HG03565 (cell line): Measurements from ENCODE around the gene HIRA.
"Not testable (repeated sequence)": the region's sequence is repeated elsewhere in the genome, so short reads cannot be mapped to it uniquely, and the experiment has no call there.

ENCODE experiments used
- ATAC-seq: cut with Tn5 transposase; IDR thresholded peaks from one replicate; pipeline ENCODE4 v1.9.1; 2021; ENCODE audit warnings: mild to moderate bottlenecking, moderate library complexity; ENCODE audit not compliant: unreplicated experiment

HIRA gene

DNA sequence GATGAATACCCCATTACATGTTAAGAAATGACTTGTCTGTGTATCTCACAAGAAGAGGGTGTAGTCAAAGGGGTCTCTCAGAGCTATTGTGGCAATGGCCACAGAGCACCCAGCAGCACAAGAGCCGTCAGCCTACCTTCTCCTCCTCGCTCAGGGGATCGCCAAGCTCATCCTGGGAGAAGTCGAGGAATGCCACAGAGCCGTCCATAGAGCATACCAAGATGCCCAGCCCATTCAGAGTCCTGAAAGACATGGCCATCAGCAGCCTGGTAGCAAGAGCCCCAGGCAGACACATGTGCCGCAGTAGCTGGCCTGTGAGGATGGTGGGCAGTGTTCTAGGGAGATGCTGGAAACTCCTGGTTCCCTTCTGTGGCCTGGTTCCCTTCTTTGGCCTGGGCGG lies 44.0 kb downstream of the HIRA start:
- ATAC-seq = no peak

DNA sequence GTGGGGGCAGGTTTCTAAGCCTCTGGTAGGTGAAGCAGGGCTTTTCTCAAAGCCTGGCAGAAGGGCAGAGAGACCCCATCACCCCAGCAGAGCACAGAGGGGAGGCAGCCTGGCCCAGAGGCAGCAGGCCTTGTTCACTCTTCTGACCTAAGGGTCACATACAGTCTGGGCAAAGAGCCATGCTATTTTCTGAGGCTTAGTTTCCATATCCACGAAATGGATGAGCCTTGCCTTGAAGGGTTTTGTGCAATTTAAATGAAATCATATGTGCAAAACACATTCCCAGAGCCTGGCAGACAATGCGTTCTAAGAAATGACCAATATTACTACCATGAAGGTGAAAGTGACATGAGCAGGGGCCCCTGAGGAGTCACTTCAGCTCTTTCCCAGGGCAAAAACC lies 44.5 kb downstream of the HIRA start:
- ATAC-seq = no peak

DNA sequence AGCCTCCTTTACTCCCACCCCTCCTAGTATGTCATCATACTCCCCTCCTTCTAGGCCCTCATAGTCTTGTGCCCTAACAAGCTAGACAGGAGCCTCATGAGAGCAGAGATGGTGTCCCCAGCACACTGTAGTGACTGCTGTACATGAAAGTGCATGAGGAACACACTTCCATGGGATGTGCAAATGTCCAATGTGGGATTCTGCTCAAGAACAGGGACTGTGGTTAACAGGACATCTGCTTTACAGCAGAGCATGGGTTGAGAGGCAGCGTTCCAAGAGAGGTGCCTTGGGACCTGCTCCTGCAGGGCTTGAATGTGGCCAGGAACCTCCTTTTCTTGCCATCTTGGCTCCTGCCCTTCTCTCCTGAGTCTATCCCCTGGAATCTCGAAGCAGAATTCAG lies 45.3 kb downstream of the HIRA start:
- ATAC-seq = no peak

DNA sequence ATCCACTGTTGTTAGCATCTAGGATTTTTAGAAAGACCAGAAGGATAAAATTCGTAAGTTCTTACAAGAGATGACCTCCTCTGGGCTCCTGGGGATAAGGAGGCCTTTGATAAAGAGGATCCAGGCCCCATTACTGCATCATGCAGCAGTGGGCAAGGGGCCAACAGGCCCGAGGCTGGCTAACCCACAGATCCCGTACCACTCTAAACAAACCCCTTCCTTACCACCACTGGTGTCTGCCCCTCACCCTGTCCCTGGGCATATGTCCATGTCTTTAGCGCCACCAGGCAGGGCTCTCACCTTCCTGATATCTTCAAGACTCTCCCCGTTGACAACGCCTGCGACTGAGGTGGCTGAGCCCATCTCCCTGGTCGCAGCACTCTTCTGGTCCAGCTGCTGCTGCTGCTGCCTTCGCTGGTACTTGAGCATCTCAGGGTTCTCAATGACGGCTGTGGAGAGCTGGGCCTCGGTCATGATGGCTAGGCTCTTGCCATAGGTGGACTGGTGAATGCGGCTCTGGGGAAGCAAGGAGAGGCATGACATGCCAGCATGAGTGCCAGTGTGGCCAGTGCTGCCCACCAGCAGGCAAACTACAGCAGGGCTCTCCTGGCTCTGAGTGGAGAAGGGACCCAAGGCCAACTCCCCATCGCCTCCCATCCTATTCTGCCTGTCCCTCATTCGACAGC lies 46.2 kb downstream of the HIRA start:
- ATAC-seq = no peak

DNA sequence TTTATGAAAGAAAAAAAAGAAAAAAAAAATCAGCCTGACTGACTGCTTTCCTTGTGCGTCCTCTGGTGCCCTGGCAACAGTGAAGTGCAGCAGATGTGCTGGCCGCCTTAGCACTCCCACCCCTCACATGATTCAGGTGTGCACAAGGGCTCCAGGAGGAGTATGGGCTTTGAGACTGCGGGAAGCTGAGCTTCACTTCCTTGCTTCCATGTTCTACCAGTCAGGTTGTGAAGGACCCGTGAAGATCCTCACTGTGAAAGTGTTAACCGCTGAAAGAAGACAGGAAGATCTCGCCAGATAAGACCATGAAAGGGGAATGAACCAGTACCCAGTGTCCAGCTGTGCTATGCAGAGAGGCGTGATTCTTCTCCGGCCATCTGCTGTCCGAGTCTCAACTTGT lies 48.2 kb downstream of the HIRA start:
- no peak for ATAC-seq

DNA sequence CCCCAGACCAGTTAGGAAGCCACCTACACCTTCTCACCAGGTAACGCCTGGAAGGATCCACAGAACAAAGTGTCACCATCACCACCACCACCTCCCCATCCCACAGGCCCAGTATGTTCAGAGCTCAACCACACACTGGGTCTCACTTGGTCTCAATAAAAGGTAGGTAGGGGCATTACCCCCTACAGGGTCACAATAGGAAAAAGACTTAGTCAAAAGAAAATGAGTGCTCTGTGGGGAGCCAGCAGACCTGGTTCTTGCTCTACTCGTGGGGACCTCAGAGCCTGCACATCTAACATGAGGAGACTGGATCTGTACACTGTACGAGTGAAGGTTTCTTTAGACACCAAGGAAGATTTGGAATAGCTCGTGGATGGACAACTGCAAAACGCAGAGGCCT lies 49.3 kb downstream of the HIRA start:
- ATAC-seq = no peak

DNA sequence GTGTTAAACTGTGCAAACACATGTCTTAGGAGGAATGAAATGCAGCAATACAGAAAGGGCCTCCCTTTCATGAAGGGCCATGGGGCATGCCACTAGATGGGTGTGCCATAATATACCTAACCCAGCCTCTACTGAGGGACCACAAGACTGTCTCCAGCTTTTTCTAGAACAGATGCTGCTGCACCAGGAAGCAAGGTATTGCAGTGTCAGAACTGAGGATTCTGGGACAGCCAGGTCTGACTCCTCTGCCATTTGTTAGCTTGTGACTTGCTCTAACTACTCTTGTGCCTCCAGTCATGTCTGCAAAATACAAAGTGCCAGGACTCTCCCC lies 53.2 kb downstream of the HIRA start:
- ATAC-seq = no peak

DNA sequence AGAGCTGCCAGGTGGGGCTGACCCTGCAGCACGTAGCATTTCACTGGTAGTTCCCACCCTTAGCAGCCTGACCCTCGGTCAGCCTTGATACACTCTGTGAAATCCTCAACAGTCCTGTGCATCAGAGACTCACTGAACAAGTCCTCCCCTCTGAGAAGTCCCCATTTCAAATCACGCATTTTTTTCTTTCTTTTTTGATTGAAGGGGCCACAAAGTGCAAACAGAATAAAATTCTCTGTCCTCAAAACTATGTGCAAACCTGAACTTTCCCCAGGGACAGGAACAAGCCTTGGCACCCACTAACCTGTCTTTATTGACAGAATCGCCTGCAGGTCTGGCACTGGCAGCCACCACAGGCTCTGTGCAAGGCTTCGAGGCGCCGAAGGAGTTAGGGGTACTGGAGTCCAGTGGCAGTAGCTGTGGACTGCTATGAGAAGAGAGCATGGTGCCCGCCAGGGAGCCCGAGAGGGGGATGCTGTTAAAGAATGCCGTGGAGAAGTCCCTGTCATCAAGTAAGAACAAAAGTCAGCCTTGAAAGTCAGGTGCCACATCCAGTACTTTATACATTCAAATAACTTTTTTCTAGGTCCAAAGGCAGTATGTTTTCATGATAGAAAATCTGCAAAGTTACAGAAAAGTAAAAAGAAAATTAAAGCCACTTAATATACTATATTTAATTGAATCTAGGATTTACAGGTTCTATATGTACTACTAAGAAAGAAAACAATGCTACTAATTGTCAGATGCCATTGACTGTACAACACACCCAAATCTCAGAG lies 53.8 kb downstream of the HIRA start:
- no peak for ATAC-seq

DNA sequence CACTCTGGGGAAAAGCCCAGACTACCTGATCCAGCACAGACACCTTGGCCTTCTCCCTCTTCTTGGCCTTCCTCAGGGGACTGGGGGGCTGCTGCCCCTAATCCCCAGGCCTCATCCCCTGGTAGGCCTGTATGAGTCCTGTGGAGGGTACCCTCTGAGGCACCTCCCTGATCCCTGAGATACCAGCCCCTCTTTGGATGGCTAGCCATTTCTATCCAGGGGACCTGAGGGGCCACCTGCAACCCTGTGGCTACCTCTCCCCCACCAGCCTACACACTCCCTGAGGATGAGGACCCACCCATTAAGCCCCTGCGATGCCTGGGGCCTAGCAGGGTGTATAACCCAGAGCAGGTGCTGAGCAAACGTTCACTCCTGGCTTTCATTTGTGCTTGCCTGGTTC lies 54.6 kb downstream of the HIRA start:
- ATAC-seq = no peak

DNA sequence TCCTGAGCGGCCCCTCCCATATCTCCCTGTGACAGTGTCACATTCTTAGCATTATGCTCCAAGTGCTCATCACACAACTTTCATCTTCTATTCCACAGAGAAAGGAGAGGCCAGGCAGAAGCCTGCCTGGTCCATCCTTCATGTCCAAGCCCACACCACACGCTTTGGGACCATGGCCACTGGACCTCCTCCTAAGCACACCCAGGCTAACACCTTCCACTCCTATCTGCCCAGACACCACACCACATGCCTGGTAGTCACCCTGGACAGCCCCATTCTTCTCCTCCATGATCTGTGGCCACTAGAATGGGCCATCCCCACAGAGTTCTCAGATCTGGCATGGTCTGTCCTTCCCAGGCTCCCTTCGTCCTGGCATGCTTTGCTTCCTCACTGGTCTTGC lies 55.3 kb downstream of the HIRA start:
- no peak for ATAC-seq

DNA sequence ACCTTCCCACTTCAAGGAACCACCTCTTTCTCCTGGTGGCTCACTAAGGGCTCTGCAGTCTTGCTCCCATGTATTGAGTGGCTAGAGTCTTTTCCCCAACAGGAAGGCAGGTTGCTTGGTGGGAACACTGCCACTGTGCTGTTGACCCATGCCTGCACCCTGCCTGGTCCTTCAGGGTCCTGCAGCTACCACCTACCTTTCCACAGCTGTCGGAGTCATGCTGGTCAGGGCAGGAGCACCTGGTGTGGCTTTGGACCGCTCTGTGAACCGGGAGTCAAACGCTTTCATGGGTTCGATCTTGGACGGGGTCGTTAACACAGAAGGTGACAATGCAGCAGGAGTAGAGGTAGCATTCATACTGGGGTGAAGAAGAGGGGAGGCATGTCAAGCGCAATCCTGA lies 56.1 kb downstream of the HIRA start:
- ATAC-seq = no peak

DNA sequence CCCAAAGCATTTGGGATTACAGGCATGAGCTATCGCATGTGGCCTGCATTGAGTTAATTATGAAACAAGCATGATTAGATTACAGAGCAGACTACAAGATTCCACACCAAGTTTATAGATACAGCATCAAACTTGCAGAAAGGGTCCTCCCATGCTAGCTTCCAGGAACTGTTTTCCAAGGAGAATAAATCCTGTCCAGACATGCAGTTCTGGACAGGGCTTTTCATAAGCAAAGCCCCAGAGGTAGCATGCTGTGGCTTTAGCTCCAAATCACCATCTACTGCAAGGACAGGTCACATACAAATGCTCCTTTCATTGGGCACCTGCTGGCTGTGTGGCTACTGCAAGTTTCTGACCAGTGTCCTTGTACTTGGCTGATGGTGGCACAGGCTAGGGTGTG lies 57.1 kb downstream of the HIRA start:
- no peak for ATAC-seq

DNA sequence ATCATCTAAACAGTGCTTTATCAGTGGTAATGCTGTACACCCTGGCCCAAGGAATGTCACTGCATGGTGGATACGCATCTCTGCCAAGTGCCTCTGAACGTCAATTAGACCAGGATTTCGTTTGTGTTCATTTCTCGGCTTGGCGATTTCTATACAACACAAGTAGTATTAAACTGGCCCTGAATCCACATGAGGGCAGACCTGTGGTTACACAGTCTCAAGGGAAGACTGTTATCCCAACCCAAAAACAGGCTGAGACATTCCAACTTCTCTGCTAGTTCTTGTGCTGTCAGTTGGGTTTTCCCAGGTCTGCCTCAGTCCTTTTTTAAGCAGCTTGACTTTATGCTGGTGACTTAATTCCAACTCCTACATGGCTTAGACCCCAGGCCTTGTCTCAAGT lies 58.1 kb downstream of the HIRA start:
- ATAC-seq = no peak

DNA sequence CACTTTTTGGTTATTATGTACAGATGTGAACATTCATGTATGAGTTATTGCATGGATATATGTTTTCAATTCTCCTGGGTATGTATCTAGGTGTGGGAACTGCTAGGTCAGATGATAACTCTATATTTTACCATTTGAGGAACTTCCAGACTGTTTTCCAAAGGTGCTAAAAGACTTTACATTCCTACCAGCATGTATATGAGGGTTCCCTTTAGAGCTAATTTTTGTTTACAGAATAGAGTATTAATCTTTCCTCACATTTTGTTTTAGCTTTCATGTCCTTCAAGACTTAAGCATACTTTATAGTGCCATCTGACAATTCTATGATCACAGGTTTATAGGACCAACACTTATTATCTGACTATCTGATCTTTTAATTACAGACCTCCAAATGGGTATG lies 59.6 kb downstream of the HIRA start:
- ATAC-seq = no peak

DNA sequence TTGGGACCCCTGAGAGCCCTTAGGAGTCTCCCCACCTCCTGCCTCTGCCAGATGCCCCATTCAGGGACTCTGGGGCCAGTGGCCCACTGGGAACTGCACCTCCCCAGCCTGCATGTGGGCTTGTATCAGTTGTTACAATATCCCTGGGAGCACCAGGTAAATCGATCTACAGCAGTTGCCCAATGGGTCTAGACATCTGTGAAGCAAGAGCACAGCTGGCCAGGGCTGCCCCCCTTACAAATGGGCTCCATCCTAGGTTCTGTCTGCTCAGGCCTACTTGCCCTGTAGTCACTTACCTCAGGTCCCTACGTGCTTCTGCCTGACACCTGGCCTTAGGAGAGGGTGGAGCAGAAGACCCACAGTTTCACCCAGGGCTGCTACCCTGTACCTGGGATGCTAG lies 62.7 kb downstream of the HIRA start:
- ATAC-seq = no peak

DNA sequence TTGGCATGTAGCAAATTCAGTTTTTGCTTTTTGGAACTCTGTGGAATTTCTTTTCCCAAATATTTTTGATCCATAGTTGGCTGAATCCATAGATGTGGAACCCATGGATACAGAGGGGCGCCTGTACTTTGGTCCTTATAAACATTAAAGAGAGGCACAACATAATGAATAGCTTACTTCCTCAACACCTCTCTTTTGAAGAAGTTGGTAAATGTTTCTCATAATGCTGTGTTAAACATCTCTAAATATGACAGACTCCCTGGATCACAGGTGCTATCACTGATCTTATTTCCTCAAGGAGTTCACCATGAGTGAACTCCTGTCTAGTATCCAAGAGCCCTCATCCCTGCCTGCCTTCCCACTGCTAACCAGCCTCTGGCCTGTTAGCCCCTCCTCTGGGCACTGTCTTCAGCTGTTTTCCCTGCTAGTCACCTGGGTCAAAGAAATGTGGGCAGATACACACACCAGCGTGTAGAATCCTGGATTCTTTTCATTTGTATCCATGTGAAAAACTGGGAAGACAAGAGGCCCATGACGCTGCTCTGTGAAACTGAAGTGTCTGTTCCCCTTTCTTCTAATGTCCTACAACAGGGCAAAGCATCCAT lies 63.7 kb downstream of the HIRA start:
- no peak for ATAC-seq

DNA sequence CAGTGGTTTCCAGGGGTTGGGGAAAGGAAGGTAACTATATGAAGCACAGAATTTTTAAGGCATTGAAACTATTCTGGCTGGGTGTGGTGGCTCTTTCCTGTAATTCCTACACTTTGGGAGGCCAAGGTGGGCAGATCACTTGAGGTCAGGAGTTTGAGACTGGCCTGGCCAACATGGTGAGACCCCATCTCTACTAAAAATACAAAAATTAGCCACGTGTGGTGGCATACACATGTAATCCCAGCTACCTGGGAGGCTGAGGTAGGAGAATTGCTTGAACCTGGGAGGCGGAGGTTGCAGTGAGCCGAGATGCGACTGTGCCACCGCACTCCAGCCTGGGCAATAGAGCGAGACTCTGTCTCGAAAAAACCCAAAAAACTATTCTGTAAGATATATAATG lies 68.0 kb downstream of the HIRA start:
- ATAC-seq = not testable (repeated sequence)

DNA sequence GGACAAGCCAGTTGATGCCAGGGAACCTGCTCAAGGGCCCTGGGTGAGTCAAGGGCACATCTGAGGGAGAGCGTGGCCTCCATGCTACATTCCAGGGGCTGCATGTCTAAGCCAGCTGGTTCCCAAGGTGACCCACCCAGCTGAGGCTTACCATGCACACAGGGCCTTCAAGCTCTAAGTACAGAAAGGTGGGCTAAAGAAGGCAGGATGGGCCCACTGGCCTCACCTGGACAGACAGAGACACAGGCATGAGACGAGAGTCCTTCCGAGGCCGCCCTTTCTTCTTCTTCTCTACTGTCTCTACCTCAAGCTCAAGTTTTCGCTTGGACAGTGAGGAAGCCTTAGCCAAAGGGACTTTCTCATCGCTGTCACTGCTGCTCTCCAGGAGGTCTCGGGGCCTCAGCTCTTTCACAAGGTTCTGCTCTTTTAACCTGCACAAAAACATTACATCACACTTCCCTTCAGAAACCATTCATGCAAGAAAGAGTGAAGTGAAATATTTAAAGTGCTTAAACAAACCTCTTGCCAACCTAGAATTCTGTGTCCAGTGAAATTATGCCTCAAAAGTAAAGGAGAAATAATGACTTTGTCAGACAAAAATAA lies 69.9 kb downstream of the HIRA start:
- peak; percentile 67 for ATAC-seq

DNA sequence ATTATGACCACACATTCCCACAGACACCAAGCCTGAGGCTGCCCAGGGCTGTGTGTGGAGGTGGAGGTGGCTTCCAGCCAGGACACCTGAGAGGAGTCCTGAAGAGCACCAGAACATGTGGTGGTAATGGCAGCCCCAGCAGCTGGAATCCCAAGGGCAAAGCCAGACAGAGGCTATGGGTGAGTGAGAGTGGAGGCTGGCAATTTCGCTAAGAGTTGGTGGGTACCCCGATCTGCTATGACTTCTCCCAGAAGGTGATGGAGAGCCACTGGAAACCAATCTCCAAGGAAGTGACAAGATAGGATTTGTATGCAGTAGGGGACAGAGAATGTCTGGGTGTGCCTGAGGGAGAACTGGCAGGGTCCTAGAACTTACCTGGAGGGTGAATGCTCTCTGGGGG lies 70.7 kb downstream of the HIRA start:
- no peak for ATAC-seq

DNA sequence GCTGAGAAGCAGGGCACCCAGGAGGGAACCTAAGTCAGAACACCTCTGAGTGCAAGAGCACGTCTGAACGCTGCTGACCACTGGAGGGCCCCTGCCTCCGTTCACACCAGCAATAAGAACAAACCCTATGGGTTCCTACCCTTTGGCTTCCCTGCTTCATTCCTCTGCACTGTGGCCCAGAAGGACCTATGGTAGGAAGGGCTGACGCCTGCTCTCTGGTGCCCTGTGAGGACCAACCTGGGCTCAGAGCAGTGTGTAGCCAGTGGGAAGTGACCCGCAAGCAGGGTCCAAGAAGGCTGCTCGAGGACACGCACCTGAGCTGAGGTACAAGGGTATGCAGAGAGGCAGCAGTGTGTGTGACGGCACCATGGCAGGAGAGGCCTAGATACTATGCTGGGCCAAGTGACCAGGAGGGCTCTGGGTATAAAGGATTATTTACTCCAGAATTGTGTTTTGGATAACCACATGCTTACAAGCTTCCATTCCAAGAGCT lies 71.2 kb downstream of the HIRA start:
- no peak for ATAC-seq

DNA sequence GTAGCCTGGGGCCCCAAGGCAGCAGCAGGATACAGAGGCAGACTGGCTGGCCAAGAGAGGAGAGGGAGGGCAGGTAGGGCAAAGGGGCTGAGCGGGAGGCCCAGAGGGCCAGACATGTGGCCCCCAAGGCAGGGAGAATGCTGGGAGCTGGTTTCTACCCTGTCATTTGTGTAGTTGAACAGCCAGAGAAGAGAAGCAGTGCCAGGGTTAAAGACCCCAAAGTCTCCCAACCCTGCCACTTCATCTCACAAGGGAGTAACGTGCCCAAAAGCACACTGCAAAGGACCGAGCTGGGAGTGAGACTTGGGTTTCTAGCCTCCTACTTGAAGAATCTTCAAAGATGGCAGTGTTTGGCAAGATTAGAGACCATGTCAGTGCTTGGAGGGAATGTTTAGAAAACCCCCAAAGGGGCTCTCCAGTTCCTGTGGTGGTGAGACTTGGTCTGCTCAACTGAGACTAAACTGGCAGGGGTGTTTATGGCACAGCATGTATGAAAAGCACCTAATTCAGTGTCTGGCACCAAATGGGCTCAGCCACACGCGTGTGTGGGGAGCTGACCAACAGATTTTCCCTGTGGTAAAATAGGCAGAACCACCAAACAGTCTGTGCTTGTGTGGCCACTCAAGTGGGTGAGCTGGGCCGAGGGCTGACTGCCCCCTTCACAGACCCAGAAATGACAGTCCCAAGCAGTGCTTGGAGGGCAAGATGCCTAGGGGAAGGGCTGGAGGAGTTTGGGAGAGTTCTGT lies 71.8 kb downstream of the HIRA start:
- ATAC-seq = no peak
